ENCODE data around the gene AASDH. TPM values are rescaled to one million over a fixed set of nuclear protein-coding genes. Genes with fewer than 3 reads are reported as not detected.
A peak's percentile ranks its signal among the peaks of the same experiment; 100 is the strongest.

The AASDH gene
- total RNA-seq, 1 experiment from 2014 or later = 8.5 TPM

GRCh38 chr4:56425518-56425917 lies 38.2 kb upstream of the AASDH start:
- no peaks in the 10 kb centered on the region for H3K36me3 Mint-ChIP-seq (ENCODE audit: insufficient read depth, unreplicated experiment)
- TF ChIP-seq, protein P1, sequence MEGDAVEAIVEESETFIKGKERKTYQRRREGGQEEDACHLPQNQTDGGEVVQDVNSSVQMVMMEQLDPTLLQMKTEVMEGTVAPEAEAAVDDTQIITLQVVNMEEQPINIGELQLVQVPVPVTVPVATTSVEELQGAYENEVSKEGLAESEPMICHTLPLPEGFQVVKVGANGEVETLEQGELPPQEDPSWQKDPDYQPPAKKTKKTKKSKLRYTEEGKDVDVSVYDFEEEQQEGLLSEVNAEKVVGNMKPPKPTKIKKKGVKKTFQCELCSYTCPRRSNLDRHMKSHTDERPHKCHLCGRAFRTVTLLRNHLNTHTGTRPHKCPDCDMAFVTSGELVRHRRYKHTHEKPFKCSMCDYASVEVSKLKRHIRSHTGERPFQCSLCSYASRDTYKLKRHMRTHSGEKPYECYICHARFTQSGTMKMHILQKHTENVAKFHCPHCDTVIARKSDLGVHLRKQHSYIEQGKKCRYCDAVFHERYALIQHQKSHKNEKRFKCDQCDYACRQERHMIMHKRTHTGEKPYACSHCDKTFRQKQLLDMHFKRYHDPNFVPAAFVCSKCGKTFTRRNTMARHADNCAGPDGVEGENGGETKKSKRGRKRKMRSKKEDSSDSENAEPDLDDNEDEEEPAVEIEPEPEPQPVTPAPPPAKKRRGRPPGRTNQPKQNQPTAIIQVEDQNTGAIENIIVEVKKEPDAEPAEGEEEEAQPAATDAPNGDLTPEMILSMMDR (IDR thresholded peaks at IDR 0.05; ENCODE audit: unreplicated experiment) = no peak
- no peak overlapping the region for H3K27ac Mint-ChIP-seq (ENCODE audit: unreplicated experiment)
- intact Hi-C loops (cut with micrococcal nuclease; ENCODE audit: unreplicated experiment) = no loop called here
- CTCF ChIA-PET = interaction anchor here (1.6 kb wide), 1 partner anchor 10 kb away, joined by 6 read pairs; the partner anchor contains the start of genes PAICS and PPAT
- peaks cover 9% of the 10 kb centered on the region for H3K4me1 Mint-ChIP-seq (ENCODE audit: low read depth, unreplicated experiment)
- no peaks in the 10 kb centered on the region for H3K9me3 Mint-ChIP-seq (ENCODE audit: low read depth, unreplicated experiment)
- no TSS peak for BruUV-seq (replicated peaks)
- DNase-seq = no peak
- no peak overlapping the region for H3K4me3 Mint-ChIP-seq (ENCODE audit: low read depth, unreplicated experiment)
- no peaks in the 10 kb centered on the region for H3K27me3 Mint-ChIP-seq (ENCODE audit: unreplicated experiment)

- H3K36me3 Mint-ChIP-seq (ENCODE audit: insufficient read depth, unreplicated experiment) = no peaks in the 10 kb centered on the region
- no peak overlapping the region for H3K4me3 Mint-ChIP-seq (ENCODE audit: low read depth, unreplicated experiment)
- CTCF ChIA-PET = interaction anchor here (0.6 to 1.6 kb wide), 2 partner anchors 11 to 195 kb away, joined by 3 to 6 read pairs; partner anchors contain the start of genes PAICS and PPAT
- intact Hi-C loops (cut with micrococcal nuclease; ENCODE audit: unreplicated experiment) = no loop called here
- H3K4me1 Mint-ChIP-seq (ENCODE audit: low read depth, unreplicated experiment) = peaks cover 10% of the 10 kb centered on the region
- TF ChIP-seq, protein P1 (IDR thresholded peaks at IDR 0.05; ENCODE audit: unreplicated experiment) = no peak
- H3K9me3 Mint-ChIP-seq (ENCODE audit: low read depth, unreplicated experiment) = no peaks in the 10 kb centered on the region
- peak; percentile 11 for DNase-seq
- H3K27me3 Mint-ChIP-seq (ENCODE audit: unreplicated experiment) = no peaks in the 10 kb centered on the region
- no peak overlapping the region for H3K27ac Mint-ChIP-seq (ENCODE audit: unreplicated experiment)
- no TSS peak for BruUV-seq (replicated peaks)
Observed at GRCh38 chr4:56424697-56425514, 37.6 kb upstream of the AASDH start.

- CTCF ChIA-PET = interaction anchor here (0.6 kb wide), 1 partner anchor 196 kb away, joined by 3 read pairs; no protein-coding TSS in a partner anchor
- no TSS peak for BruUV-seq (replicated peaks)
- intact Hi-C loops (cut with micrococcal nuclease; ENCODE audit: unreplicated experiment) = no loop called here
- H3K4me3 Mint-ChIP-seq (ENCODE audit: low read depth, unreplicated experiment) = no peak overlapping the region
- TF ChIP-seq, protein P1 (IDR thresholded peaks at IDR 0.05; ENCODE audit: unreplicated experiment) = no peak
- no peaks in the 10 kb centered on the region for H3K36me3 Mint-ChIP-seq (ENCODE audit: insufficient read depth, unreplicated experiment)
- no peak overlapping the region for H3K27ac Mint-ChIP-seq (ENCODE audit: unreplicated experiment)
- DNase-seq = no peak
- peaks cover 12% of the 10 kb centered on the region for H3K4me1 Mint-ChIP-seq (ENCODE audit: low read depth, unreplicated experiment)
- H3K27me3 Mint-ChIP-seq (ENCODE audit: unreplicated experiment) = no peaks in the 10 kb centered on the region
- no peaks in the 10 kb centered on the region for H3K9me3 Mint-ChIP-seq (ENCODE audit: low read depth, unreplicated experiment)
Observed at GRCh38 chr4:56424176-56424575, 36.9 kb upstream of the AASDH start.

DNA sequence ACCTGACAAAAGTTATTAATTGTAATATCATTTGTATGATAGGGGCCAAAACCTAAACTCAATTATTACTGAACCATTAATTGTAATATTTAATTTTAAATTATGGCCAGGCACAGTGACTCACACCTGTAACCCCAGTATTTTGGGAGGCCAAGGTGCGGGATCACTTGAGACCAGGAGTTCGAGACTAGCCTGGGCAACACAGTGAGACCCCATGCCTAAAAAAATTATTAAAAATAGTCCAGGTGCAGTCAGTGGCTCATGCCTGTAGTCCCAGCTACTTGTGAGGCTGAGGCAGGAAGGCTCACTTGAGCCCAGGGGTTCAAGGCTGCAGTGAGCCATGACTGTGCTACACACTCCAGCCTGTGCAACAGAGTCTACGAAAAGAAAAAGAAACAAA lies 30.1 kb upstream of the AASDH start:
- DNase-seq = no peak
- Mint-ChIP-seq H3K4me3 (ENCODE audit: low read depth, unreplicated experiment) (no peak overlapping the region), H3K27ac (ENCODE audit: unreplicated experiment) (no peak overlapping the region), H3K4me1 (ENCODE audit: low read depth, unreplicated experiment) (peaks cover 8% of the 10 kb centered on the region), H3K27me3 (ENCODE audit: unreplicated experiment) (no peaks in the 10 kb centered on the region), H3K9me3 (ENCODE audit: low read depth, unreplicated experiment) (no peaks in the 10 kb centered on the region), H3K36me3 (ENCODE audit: insufficient read depth, unreplicated experiment) (no peaks in the 10 kb centered on the region)
- TF ChIP-seq, protein P1 (IDR thresholded peaks at IDR 0.05; ENCODE audit: unreplicated experiment) = no peak
- intact Hi-C loops (cut with micrococcal nuclease; ENCODE audit: unreplicated experiment) = no loop called here
- no TSS peak for BruUV-seq (replicated peaks)
- CTCF ChIA-PET = no interaction called here

Data from Calu3 (cell line).